Measurements from ENCODE around the gene FOXJ1.

FOXJ1 gene

DNA sequence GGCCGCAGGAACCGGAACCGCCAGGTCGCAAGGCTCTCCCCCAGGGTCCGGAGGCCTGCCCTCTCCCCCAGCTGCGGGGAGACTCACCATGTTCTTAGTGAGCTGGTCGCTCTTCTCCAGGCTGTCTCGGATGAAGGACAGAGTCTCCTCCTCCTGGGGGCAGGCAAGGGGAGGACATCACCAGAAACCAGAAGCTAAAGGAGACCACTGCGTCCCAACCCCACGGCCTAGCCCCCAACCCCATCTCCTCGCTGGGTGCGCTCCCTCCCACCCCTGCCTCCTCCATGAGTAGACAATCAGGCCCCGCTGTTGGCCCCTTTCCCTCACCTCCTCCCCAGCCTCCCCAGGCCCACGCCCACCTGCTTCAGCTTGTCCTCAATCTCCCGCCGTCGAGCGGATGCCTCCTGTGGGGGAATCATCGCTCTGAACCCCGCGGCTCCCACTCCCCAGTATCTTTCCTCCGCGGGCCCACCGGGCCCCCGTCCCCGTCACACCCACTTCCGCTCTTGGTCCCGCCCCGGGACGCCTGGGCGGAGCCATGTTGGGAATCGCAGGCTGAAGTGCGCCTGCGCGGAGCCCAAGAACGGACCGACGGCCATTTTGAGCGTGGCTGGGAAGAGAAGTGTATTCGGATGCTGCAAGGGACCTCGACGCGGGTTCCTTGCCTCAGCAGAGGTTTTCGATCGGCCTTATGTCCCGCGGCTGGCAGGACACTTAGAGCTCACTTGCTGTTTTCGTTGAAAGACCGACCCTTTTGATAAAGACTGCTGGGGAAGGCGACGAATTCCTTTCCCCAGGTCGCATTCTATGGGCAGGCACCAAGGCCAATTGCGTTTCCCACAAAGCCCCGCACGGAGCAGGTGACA lies 37.5 kb downstream of the FOXJ1 start, which contains the start of gene EXOC7:
TSS of gene EXOC7 (minus strand) at position 514 of the 866 bp plus-strand sequence. CDS start at position 419, 95 bp downstream.
- H3K4me3 ChIP-seq (ENCODE audit: control insufficient read depth, low read depth, low read length) = peak within 1 kb of the TSS; percentile 89
- TF ChIP-seq, protein P1, sequence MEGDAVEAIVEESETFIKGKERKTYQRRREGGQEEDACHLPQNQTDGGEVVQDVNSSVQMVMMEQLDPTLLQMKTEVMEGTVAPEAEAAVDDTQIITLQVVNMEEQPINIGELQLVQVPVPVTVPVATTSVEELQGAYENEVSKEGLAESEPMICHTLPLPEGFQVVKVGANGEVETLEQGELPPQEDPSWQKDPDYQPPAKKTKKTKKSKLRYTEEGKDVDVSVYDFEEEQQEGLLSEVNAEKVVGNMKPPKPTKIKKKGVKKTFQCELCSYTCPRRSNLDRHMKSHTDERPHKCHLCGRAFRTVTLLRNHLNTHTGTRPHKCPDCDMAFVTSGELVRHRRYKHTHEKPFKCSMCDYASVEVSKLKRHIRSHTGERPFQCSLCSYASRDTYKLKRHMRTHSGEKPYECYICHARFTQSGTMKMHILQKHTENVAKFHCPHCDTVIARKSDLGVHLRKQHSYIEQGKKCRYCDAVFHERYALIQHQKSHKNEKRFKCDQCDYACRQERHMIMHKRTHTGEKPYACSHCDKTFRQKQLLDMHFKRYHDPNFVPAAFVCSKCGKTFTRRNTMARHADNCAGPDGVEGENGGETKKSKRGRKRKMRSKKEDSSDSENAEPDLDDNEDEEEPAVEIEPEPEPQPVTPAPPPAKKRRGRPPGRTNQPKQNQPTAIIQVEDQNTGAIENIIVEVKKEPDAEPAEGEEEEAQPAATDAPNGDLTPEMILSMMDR (conservative IDR thresholded peaks at IDR 0.05; ENCODE audit: control insufficient read depth, insufficient read depth, low read depth, low read length) = peak; percentile 9
- peak; percentile 88 for DNase-seq (ENCODE audit: low read depth)

DNA sequence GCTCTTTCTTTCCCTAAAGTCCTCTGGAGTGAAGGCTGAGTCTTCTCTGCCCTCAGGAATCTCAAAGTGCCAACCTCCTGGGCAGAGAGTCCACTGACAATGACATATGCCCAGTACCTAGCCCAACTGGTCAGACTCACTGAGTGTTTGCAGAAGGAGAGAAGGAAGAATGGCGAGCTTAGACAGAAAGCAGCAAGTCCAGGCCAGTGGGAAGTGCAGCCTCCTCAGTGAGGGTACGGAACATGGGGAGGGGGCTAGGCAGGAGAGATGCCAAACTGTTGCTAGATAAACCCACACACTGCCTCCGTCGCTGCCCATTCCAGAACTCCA lies 38.1 kb downstream of the FOXJ1 start:
- DNase-seq (ENCODE audit: low read depth) = no peak
- TF ChIP-seq, protein P1 (conservative IDR thresholded peaks at IDR 0.05; ENCODE audit: control insufficient read depth, insufficient read depth, low read depth, low read length) = no peak

DNA sequence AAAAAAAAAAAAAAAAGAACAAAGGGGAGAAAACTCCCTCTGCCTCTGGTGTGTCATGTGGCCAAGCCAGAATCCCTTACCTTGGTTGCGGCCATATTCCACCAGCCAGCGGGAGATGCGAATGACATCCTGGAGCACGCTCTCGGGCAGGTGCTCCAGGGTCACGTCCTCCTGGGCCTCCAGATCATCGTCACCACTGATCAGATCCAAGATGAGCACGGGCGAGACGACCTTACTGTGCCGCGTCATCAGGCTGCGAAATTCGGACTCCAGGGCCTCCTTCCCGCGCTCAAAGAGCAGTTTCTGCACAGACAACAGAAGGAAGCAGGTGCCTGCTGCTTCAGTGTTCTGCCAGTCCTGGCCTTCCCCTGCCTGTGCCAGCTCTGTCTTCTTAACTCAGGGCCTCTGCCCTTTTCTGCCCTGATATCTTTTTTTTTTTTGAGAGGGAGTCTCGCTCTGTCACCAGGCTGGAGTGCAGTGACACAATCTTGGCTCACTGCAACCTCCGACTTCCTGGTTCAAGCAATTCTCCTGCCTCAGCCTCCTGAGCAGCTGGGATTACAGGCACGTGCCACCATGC lies 43.2 kb downstream of the FOXJ1 start:
- no peak overlapping the region for H3K4me3 ChIP-seq (ENCODE audit: control insufficient read depth, low read depth, low read length)
- no peak for DNase-seq (ENCODE audit: low read depth)
- TF ChIP-seq, protein P1 (conservative IDR thresholded peaks at IDR 0.05; ENCODE audit: control insufficient read depth, insufficient read depth, low read depth, low read length) = no peak

More for the DNA sequence above, 38.1 kb downstream of the FOXJ1 start:
- peak overlapping the region; percentile 89 for H3K4me3 ChIP-seq (ENCODE audit: control insufficient read depth, low read depth, low read length)

DNA sequence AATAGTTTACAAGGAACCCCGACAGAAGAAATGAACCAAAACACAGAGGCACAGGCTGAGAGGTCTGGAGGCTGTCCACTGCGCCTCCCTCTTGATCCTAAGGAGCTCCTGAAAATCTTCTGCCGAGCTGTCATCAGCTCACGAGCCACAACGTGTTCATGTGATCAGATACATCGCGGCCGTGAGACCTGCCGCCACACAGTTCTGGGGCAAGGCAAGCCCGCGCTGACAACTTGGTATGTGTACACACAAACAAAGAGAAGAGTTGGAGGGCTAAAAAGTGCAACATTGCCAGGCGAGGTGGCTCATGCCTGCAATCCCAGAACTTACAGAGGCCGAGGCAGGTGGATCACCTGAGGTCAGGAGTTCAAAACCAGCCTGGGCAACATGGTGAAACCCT lies 45.1 kb downstream of the FOXJ1 start:
- H3K4me3 ChIP-seq (ENCODE audit: control insufficient read depth, low read depth, low read length) = no peak overlapping the region
- no peak for DNase-seq (ENCODE audit: low read depth)
- TF ChIP-seq, protein P1 (conservative IDR thresholded peaks at IDR 0.05; ENCODE audit: control insufficient read depth, insufficient read depth, low read depth, low read length) = no peak

DNA sequence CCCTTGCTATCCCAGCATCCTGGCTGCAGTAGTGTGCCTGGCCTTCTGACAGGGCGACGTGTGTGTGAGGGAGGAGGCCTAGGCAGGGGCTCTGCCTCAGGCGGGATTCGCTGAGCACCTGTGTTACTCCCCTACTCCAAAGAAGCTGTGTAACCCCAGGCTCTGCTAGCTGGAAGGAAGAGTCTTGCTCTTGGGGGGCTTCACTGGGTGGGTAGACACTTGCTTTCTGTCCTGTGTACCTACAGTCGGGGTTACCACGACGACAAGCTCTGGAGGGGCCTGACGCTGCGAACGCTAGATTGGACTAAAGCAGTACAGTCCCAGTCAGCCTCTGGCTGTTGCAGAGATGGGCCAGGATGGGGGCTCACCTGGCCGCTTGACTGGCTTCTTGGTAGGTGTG lies 47.0 kb downstream of the FOXJ1 start:
- no peak overlapping the region for H3K4me3 ChIP-seq (ENCODE audit: control insufficient read depth, low read depth, low read length)
- DNase-seq (ENCODE audit: low read depth) = no peak
- TF ChIP-seq, protein P1 (conservative IDR thresholded peaks at IDR 0.05; ENCODE audit: control insufficient read depth, insufficient read depth, low read depth, low read length) = no peak

DNA sequence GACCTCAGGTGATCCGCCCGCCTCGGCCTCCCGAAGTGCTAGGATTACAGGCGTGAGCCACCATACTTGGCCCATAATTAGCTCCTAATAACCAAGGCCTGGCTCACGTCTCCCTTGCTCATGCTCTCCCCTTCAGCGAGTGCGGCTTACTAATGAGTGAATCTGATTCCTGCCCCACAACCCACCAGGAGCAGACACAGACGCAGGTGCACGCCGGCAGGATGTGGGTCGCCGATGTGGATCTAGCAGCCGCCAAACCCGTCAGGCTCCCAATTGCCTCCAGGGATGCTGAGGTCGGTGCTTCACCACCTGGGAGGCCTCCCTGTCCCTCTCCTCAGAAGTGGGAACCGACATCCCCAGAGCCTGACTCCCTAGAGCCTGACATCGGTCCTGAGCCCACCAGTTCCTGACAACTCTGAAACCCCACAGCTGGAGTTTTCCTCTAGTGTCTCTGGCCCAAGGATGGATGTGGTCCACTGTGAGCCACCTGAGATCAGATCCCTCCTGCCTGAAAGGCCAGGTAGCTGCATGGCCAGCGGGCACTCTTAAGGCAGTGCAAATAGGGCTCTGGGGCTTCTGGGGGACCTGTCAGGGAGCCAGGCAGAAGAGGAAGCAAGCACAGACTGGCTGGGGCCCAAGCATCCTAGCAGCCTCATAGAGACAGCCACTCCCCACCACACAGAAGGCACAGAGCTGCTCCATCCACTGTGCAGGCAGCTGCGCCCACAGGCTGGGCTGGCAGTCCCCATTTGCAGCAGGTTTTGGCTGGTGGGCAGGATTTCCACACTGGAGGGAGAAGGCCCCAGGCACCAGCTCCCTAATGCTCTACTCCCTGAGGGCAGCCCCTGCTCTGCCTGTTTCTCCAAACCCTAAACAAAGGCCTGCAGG lies 48.3 kb downstream of the FOXJ1 start:
- no peak for DNase-seq (ENCODE audit: low read depth)
- no peak overlapping the region for H3K4me3 ChIP-seq (ENCODE audit: control insufficient read depth, low read depth, low read length)
- TF ChIP-seq, protein P1 (conservative IDR thresholded peaks at IDR 0.05; ENCODE audit: control insufficient read depth, insufficient read depth, low read depth, low read length) = no peak

Data from fibroblast of mammary gland (primary cell).